Muscle of arm (tissue), 12 donors: ENCODE results near the gene TMEM139. TPM values are rescaled to one million over a fixed set of nuclear protein-coding genes. Genes with fewer than 3 reads are reported as not detected.

Experiments used
- DNase-seq: peaks from one replicate; pipeline ENCODE4 v3.0.0-alpha.2; 2013
- polyA plus RNA-seq, 12 donors: library from polyadenylated mRNA; unstranded; fragments of 120-200 nt; gene quantifications; one replicate each; pipeline ENCODE4 v1.2.1, GENCODE V29; 2013; ENCODE audit not compliant: insufficient read length in 12 of 12

TMEM139 gene
- polyA plus RNA-seq, 12 donors: 0.53 to 4.1 (median 0.98) TPM; not detected in 2

DNA sequence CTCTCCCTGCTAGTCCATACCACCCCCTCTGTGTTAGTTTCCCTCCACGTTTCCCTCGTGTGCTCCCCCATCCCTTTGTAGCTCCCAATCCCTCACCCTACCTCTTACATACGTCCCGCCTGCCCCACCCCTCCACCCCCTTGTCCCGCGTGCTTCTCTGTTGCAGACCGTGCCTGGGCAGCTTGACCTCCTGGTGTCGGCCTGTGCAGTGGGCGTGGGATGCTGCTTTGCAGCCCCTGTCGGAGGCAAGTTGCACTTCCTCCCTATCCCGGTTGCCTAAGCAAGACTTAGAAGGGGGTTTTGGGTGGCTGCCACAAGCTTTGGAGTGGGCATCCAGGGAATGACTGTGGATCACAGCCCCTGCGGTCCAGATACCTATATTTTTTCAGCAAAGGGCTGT lies 38.9 kb downstream of the TMEM139 start:
- DNase-seq: no peak

DNA sequence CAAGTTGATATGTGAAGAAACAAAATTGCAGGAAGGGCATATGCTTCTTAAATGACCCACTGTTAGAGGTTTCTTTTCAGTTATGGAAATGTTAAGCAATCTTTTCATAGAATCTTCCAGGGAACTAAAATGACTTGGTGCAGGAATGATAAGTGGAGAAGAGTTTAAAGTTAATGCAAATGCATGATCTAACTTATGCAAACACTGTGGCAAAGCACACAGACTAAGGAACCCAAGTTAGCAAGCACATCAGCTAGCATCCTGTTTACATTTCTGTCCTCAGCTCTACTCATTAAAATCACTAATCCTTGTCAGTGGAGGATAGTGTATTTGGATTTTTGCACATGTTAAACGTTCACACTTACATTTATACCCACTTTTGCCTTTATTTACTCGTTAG lies 40.5 kb downstream of the TMEM139 start:
- DNase-seq: no peak

GRCh38 chr7:143327903-143328302 lies 43.1 kb downstream of the TMEM139 start:
- no peak for DNase-seq

GRCh38 chr7:143329471-143330170 lies 44.9 kb downstream of the TMEM139 start:
- no peak for DNase-seq

- no peak for DNase-seq
Observed at GRCh38 chr7:143331179-143331801, 46.5 kb downstream of the TMEM139 start.

DNA sequence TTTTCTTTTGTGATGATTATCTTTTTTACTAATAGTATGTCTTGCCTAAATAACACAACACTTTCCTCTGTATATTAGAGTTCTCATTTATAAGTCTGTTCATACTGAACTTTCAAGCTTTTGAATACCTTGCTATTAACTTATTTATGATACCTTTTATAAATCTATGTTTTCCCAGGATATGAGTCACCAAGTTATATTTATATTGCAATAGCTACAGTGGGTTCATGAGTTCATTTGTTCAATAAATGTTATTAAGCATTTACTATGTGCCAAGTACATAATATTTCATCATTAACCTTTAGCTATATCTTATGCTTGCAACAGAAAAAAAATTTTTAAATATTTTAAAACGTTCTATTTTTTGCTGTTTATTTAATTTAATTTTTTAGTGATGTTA lies 49.5 kb downstream of the TMEM139 start:
- DNase-seq: no peak

GRCh38 chr7:143337216-143337615 lies 52.5 kb downstream of the TMEM139 start:
- no peak for DNase-seq

Other genes starting within 250 kb of the TMEM139 start
- gene OR6V1, start 232.6 kb upstream of the TMEM139 start, polyA plus RNA-seq: not detected
- not detected for gene PIP, start 152.9 kb upstream of the TMEM139 start, polyA plus RNA-seq
- gene TAS2R39, start 101.5 kb upstream of the TMEM139 start, polyA plus RNA-seq: not detected
- not detected for gene TAS2R40, start 62.9 kb upstream of the TMEM139 start, polyA plus RNA-seq
- gene GSTK1, start 21.5 kb upstream of the TMEM139 start, polyA plus RNA-seq: 100 to 1,000 TPM in 2 of 12 donors, 10 to 100 TPM in 9, not detected in 1; 72.2 to 111 (median 84.4) TPM
- gene CASP2, start 3.4 kb downstream of the TMEM139 start, polyA plus RNA-seq: 10 to 100 TPM; 19.8 to 99.7 (median 24.2) TPM
- gene CLCN1, start 31.2 kb downstream of the TMEM139 start, polyA plus RNA-seq: 1 to 10 TPM in 6 of 12 donors, under 1 TPM in 4, not detected in 2; 0.36 to 4.5 (median 1.9) TPM
- gene FAM131B, start 77.8 kb downstream of the TMEM139 start, polyA plus RNA-seq: 10 to 100 TPM in 1 of 12 donors, 1 to 10 TPM in 10, not detected in 1; 1.6 to 10.3 (median 2.1) TPM
- 100 to 1,000 TPM in 11 of 12 donors, not detected in 1; 151 to 656 (median 188) TPM for gene ZYX, start 96.4 kb downstream of the TMEM139 start, polyA plus RNA-seq
- gene EPHA1, start 123.9 kb downstream of the TMEM139 start, polyA plus RNA-seq: 10 to 100 TPM in 1 of 12 donors, 1 to 10 TPM in 9, not detected in 2; 1.5 to 15.4 (median 3.8) TPM
- gene TAS2R60, start 158.5 kb downstream of the TMEM139 start, polyA plus RNA-seq: not detected
- not detected for gene TAS2R41, start 192.9 kb downstream of the TMEM139 start, polyA plus RNA-seq